Mononuclear cell (primary cell): Measurements from ENCODE around the gene NKAPD1. TPM values are rescaled to one million over a fixed set of nuclear protein-coding genes. Genes with fewer than 3 reads are reported as not detected.

Experiments
- H3K27me3 ChIP-seq: 2 replicates; pipeline ENCODE4 v1.6.0; 2011; ENCODE audit warnings: low read length, control low read depth; ENCODE audit not compliant: insufficient read depth
- H3K4me1 ChIP-seq: 2 replicates; pipeline ENCODE4 v1.5.1; 2011; ENCODE audit warnings: mild to moderate bottlenecking, low read length, control low read depth; ENCODE audit not compliant: insufficient read depth
- H3K4me3 ChIP-seq: 2 replicates; pipeline ENCODE4 v1.5.1; 2011; ENCODE audit warnings: mild to moderate bottlenecking, low read length, moderate library complexity
- H3K9me3 ChIP-seq: 2 replicates; pipeline ENCODE4 v1.5.1; 2011; ENCODE audit warnings: low read depth, mild to moderate bottlenecking, control low read depth, low read length
- total RNA-seq: library from RNA; depleted of rRNA; stranded (reverse); fragments of >200 nt; gene quantifications from one replicate; pipeline ENCODE4 v1.2.3, GENCODE V29; 2012

NKAPD1 gene
- total RNA-seq, 1 donor: 20.7 TPM

GRCh38 chr11:112113539-112114457, 39.7 kb downstream of the NKAPD1 start:
- no peaks in the 10 kb centered on the region for H3K27me3 ChIP-seq
- peaks cover 3% of the 10 kb centered on the region for H3K4me1 ChIP-seq
- H3K4me3 ChIP-seq: no peak overlapping the region
- no peaks in the 10 kb centered on the region for H3K9me3 ChIP-seq

GRCh38 chr11:112114460-112114859, 40.4 kb downstream of the NKAPD1 start:
- no peaks in the 10 kb centered on the region for H3K9me3 ChIP-seq
- H3K4me3 ChIP-seq: no peak overlapping the region
- peaks cover 3% of the 10 kb centered on the region for H3K4me1 ChIP-seq
- H3K27me3 ChIP-seq: no peaks in the 10 kb centered on the region

GRCh38 chr11:112115386-112115785, 41.3 kb downstream of the NKAPD1 start:
- no peaks in the 10 kb centered on the region for H3K9me3 ChIP-seq
- no peaks in the 10 kb centered on the region for H3K27me3 ChIP-seq
- peaks cover 12% of the 10 kb centered on the region for H3K4me1 ChIP-seq
- H3K4me3 ChIP-seq: no peak overlapping the region

- H3K9me3 ChIP-seq: no peaks in the 10 kb centered on the region
- H3K4me1 ChIP-seq: peaks cover 19% of the 10 kb centered on the region
- no peaks in the 10 kb centered on the region for H3K27me3 ChIP-seq
- H3K4me3 ChIP-seq: no peak overlapping the region
These were observed 44.1 kb downstream of the NKAPD1 start for GRCh38 chr11:112118176-112118575.

GRCh38 chr11:112121981-112122615, 48.0 kb downstream of the NKAPD1 start:
- Histone ChIP-seq H3K4me1 (peaks cover 16% of the 10 kb centered on the region), H3K9me3 (no peaks in the 10 kb centered on the region), H3K4me3 (no peak overlapping the region)

GRCh38 chr11:112123129-112123528, 49.0 kb downstream of the NKAPD1 start:
- Histone ChIP-seq H3K4me3 (no peak overlapping the region), H3K9me3 (no peaks in the 10 kb centered on the region), H3K4me1 (peaks cover 16% of the 10 kb centered on the region), H3K27me3 (no peaks in the 10 kb centered on the region)

More at GRCh38 chr11:112121981-112122615, 48.0 kb downstream of the NKAPD1 start:
- no peaks in the 10 kb centered on the region for H3K27me3 ChIP-seq

- no peaks in the 10 kb centered on the region for H3K9me3 ChIP-seq
- H3K27me3 ChIP-seq: no peaks in the 10 kb centered on the region
- H3K4me1 ChIP-seq: peaks cover 14% of the 10 kb centered on the region
- H3K4me3 ChIP-seq: no peak overlapping the region
These were observed 53.0 kb downstream of the NKAPD1 start for GRCh38 chr11:112127056-112127455.

GRCh38 chr11:112128483-112129121, 54.5 kb downstream of the NKAPD1 start:
- Histone ChIP-seq H3K9me3 (no peaks in the 10 kb centered on the region), H3K4me1 (peaks cover 14% of the 10 kb centered on the region), H3K27me3 (no peaks in the 10 kb centered on the region), H3K4me3 (no peak overlapping the region)

- Histone ChIP-seq H3K27me3 (no peaks in the 10 kb centered on the region), H3K9me3 (no peaks in the 10 kb centered on the region), H3K4me1 (peaks cover 14% of the 10 kb centered on the region), H3K4me3 (no peak overlapping the region)
These were observed 55.6 kb downstream of the NKAPD1 start for GRCh38 chr11:112129656-112130055.

GRCh38 chr11:112132737-112133136, 58.6 kb downstream of the NKAPD1 start:
- no peak overlapping the region for H3K4me3 ChIP-seq
- H3K4me1 ChIP-seq: peaks cover 14% of the 10 kb centered on the region
- H3K27me3 ChIP-seq: no peaks in the 10 kb centered on the region
- no peaks in the 10 kb centered on the region for H3K9me3 ChIP-seq

- no peak overlapping the region for H3K4me3 ChIP-seq
- peaks cover 8% of the 10 kb centered on the region for H3K4me1 ChIP-seq
- no peaks in the 10 kb centered on the region for H3K27me3 ChIP-seq
- H3K9me3 ChIP-seq: no peaks in the 10 kb centered on the region
These were observed 60.4 kb downstream of the NKAPD1 start for GRCh38 chr11:112134473-112134872.

Other genes with a start within 250 kb of the NKAPD1 start
- gene ALG9, start 202.7 kb upstream of the NKAPD1 start, total RNA-seq: 23.7 TPM
- 2.0 TPM for gene FDXACB1, start 195.1 kb upstream of the NKAPD1 start, total RNA-seq
- 13.2 TPM for gene CFAP68, start 194.8 kb upstream of the NKAPD1 start, total RNA-seq
- gene CRYAB, start 162.5 kb upstream of the NKAPD1 start, total RNA-seq: not detected
- not detected for gene HSPB2, start 161.6 kb upstream of the NKAPD1 start, total RNA-seq
- gene C11orf52, start 155.4 kb upstream of the NKAPD1 start, total RNA-seq: not detected
- gene DIXDC1, start 137.0 kb upstream of the NKAPD1 start, total RNA-seq: 1.4 TPM
- gene DLAT, start 48.9 kb upstream of the NKAPD1 start, total RNA-seq: 15.1 TPM
- not detected for gene PIH1D2, start 282 bp upstream of the NKAPD1 start, total RNA-seq
- 10.6 TPM for gene TIMM8B, start 12.5 kb downstream of the NKAPD1 start, total RNA-seq
- 72.1 TPM for gene SDHD, start 12.6 kb downstream of the NKAPD1 start, total RNA-seq
- gene IL18, start 89.8 kb downstream of the NKAPD1 start, total RNA-seq: 13.0 TPM
- gene TEX12, start 93.1 kb downstream of the NKAPD1 start, total RNA-seq: 0.63 TPM
- gene BCO2, start 101.2 kb downstream of the NKAPD1 start, total RNA-seq: 1.4 TPM
- gene PTS, start 152.1 kb downstream of the NKAPD1 start, total RNA-seq: 37.3 TPM
- not detected for gene PLET1, start 186.6 kb downstream of the NKAPD1 start, total RNA-seq